OCI-LY3 (cell line): ENCODE results near the gene IPPK.

Source experiments
- H2AFZ ChIP-seq: fragments of 200-600, 300-600 bp; shearing (Covaris generic); 2 replicates; pipeline ENCODE4 v1.6.0; 2014; ENCODE audit warnings: antibody characterized with exemption, low read depth, low read length
- H3K27ac ChIP-seq: fragments of 200-600, 300-600 bp; sonication (generic); 2 replicates; pipeline ENCODE4 v1.5.1; 2014; ENCODE audit warnings: mild to moderate bottlenecking, low read length, moderate library complexity, mixed read lengths
- H3K27me3 ChIP-seq: fragments of 200-600, 300-600 bp; sonication (generic); 2 replicates; pipeline ENCODE4 v1.6.1; 2014; ENCODE audit warnings: low read depth, low read length, mixed read lengths
- H3K36me3 ChIP-seq: fragments of 200-600, 300-600 bp; sonication (generic); replicated peaks from 2 replicates; pipeline ENCODE3; 2014; ENCODE audit warnings: low read depth, low read length, mixed read lengths
- H3K4me1 ChIP-seq: fragments of 300-600, 200-600 bp; sonication (generic); 2 replicates; pipeline ENCODE4 v1.6.1; 2014; ENCODE audit warnings: low read length, mixed read lengths
- H3K4me2 ChIP-seq: fragments of 200-600, 300-600 bp; sonication (generic); 2 replicates; pipeline ENCODE4 v1.6.1; 2014; ENCODE audit warnings: low read length, mixed read lengths
- H3K4me3 ChIP-seq: fragments of 300-600, 200-600 bp; sonication (generic); 2 replicates; pipeline ENCODE4 v1.5.1; 2014; ENCODE audit warnings: antibody characterized with exemption, mild to moderate bottlenecking, low read length, moderate library complexity
- H3K79me2 ChIP-seq: fragments of 300-600, 200-600 bp; shearing (Covaris generic); 2 replicates; pipeline ENCODE4 v1.6.1; 2014; ENCODE audit warnings: mild to moderate bottlenecking, low read length, mixed read lengths
- H3K9ac ChIP-seq: fragments of 300-600, 200-600 bp; shearing (Covaris generic); 2 replicates; pipeline ENCODE4 v1.6.0; 2014; ENCODE audit warnings: mild to moderate bottlenecking, low read length, moderate library complexity
- H3K9me3 ChIP-seq: fragments of 200-600, 300-600 bp; shearing (Covaris generic); 2 replicates; pipeline ENCODE4 v1.6.1; 2014; ENCODE audit warnings: low read length, mixed read lengths; ENCODE audit not compliant: insufficient read depth
- H4K20me1 ChIP-seq: fragments of 200-600, 300-600 bp; sonication (generic); 2 replicates; pipeline ENCODE4 v1.6.1; 2016; ENCODE audit warnings: low read length, mixed read lengths; ENCODE audit not compliant: insufficient read depth
- EZH2phosphoT487 ChIP-seq: fragments of 200-600 bp; shearing (Covaris generic); IDR thresholded peaks from 2 replicates; pipeline ENCODE4 v1.6.1; 2018; ENCODE audit warnings: antibody characterized with exemption, mixed run types, low read depth
- TF ChIP-seq, protein P1 (sequence below): fragments of 200-600, 300-600 bp; sonication (generic); IDR thresholded peaks from 2 replicates; pipeline ENCODE4 v1.5.1; 2014; ENCODE audit warnings: antibody characterized with exemption, low read length, low read depth

Gene IPPK

DNA sequence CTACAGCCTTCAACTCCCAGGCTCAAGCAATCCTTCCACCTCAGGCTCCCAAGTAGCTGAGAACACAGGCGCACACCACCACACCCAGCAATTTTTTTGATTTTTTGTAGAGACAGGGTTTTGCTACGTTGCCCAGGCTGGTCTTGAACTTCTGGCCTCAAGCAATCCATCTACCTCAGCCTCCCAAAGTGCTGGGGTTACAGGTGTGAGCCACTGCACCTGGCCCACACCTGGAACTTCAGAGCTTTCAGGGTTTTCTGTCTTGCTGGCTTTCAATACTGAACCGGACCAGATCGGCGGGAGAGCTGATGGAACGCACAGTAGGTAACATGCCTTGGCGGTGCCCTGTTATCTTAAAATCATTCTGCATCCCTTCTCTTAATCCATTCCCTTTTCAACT lies 30.8 kb downstream of the IPPK start:
- no peaks in the 10 kb centered on the region for H3K27me3 ChIP-seq
- no peaks in the 10 kb centered on the region for H4K20me1 ChIP-seq
- H3K27ac ChIP-seq: no peak overlapping the region
- H3K4me1 ChIP-seq: 0 out of 2 replicates have a peak, but pooled peaks cover 5% of the 10 kb centered on the region
- no peak overlapping the region for H3K4me3 ChIP-seq
- H3K9ac ChIP-seq: no peak overlapping the region
- H3K79me2 ChIP-seq: no peaks in the 10 kb centered on the region
- H2AFZ ChIP-seq: no peak overlapping the region
- H3K4me2 ChIP-seq: no peak overlapping the region
- no peaks in the 10 kb centered on the region for H3K9me3 ChIP-seq
- TF ChIP-seq EZH2phosphoT487: no peak
- TF ChIP-seq, protein P1, sequence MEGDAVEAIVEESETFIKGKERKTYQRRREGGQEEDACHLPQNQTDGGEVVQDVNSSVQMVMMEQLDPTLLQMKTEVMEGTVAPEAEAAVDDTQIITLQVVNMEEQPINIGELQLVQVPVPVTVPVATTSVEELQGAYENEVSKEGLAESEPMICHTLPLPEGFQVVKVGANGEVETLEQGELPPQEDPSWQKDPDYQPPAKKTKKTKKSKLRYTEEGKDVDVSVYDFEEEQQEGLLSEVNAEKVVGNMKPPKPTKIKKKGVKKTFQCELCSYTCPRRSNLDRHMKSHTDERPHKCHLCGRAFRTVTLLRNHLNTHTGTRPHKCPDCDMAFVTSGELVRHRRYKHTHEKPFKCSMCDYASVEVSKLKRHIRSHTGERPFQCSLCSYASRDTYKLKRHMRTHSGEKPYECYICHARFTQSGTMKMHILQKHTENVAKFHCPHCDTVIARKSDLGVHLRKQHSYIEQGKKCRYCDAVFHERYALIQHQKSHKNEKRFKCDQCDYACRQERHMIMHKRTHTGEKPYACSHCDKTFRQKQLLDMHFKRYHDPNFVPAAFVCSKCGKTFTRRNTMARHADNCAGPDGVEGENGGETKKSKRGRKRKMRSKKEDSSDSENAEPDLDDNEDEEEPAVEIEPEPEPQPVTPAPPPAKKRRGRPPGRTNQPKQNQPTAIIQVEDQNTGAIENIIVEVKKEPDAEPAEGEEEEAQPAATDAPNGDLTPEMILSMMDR: no peak
- peaks cover 41% of the 10 kb centered on the region for H3K36me3 ChIP-seq

DNA sequence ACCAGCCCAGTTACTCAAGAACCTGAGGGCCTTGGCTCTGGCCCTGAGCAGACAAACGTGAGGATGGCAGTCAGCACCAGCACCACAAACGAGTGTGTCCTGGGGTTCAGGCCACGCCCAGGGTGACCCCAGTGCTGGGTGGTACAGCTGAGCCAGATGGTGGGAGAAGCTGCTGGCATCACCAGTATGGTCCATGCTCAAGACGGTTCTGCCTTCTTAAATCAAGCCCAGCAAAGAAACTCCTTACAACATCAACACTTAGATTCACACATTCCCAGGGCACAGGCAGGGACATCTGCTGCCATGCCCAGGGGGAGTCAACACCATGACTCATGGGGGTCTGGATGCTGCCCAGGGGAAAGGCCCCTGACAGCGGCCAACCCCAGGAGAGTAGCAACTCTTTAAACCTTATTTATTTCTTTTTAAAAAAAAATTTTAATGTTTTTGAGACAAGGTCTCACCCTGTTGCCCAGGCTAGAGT lies 31.3 kb downstream of the IPPK start:
- Histone ChIP-seq H3K4me3 (no peak overlapping the region), H2AFZ (no peak overlapping the region), H3K4me2 (no peak overlapping the region), H3K79me2 (no peaks in the 10 kb centered on the region), H3K36me3 (peaks cover 40% of the 10 kb centered on the region), H4K20me1 (no peaks in the 10 kb centered on the region), H3K27me3 (no peaks in the 10 kb centered on the region), H3K4me1 (0 out of 2 replicates have a peak, but pooled peaks cover 5% of the 10 kb centered on the region), H3K9ac (no peak overlapping the region), H3K27ac (no peak overlapping the region), H3K9me3 (no peaks in the 10 kb centered on the region)
- TF ChIP-seq EZH2phosphoT487: no peak
- TF ChIP-seq, protein P1: no peak

GRCh38 chr9:92637886-92638620 lies 31.9 kb downstream of the IPPK start:
- H3K36me3 ChIP-seq: peaks cover 42% of the 10 kb centered on the region

GRCh38 chr9:92637326-92637725 lies 32.6 kb downstream of the IPPK start:
- Histone ChIP-seq H3K9ac (no peak overlapping the region), H3K4me2 (no peak overlapping the region), H3K4me1 (0 out of 2 replicates have a peak, but pooled peaks cover 5% of the 10 kb centered on the region), H3K4me3 (no peak overlapping the region), H3K27me3 (no peaks in the 10 kb centered on the region), H3K9me3 (no peaks in the 10 kb centered on the region), H3K27ac (no peak overlapping the region), H3K36me3 (peaks cover 39% of the 10 kb centered on the region), H2AFZ (no peak overlapping the region), H4K20me1 (no peaks in the 10 kb centered on the region), H3K79me2 (no peaks in the 10 kb centered on the region)
- TF ChIP-seq, protein P1: no peak
- TF ChIP-seq EZH2phosphoT487: no peak

More at GRCh38 chr9:92637886-92638620, 31.9 kb downstream of the IPPK start:
- Histone ChIP-seq H3K4me3 (no peak overlapping the region), H3K27ac (no peak overlapping the region), H3K4me2 (no peak overlapping the region), H3K27me3 (no peaks in the 10 kb centered on the region), H3K9me3 (no peaks in the 10 kb centered on the region), H2AFZ (no peak overlapping the region), H3K9ac (no peak overlapping the region), H4K20me1 (no peaks in the 10 kb centered on the region), H3K4me1 (0 out of 2 replicates have a peak, but pooled peaks cover 5% of the 10 kb centered on the region), H3K79me2 (no peaks in the 10 kb centered on the region)
- TF ChIP-seq EZH2phosphoT487: no peak
- TF ChIP-seq, protein P1: no peak
